ENCODE measurements around the gene GNPTAB.
"Not testable (repeated sequence)": the region's sequence is repeated elsewhere in the genome, so short reads cannot be mapped to it uniquely, and the experiment has no call there.

GRCh38 chr12:101734482-101734881 lies 96.3 kb downstream of the GNPTAB start:
- not testable (repeated sequence) for TF ChIP-seq ELK1 (IDR thresholded peaks at IDR 0.05; ENCODE audit: borderline replicate concordance, low read depth, low read length); POLR2A (IDR thresholded peaks at IDR 0.05; ENCODE audit: low read depth, low read length)
